HG03196 (cell line): ENCODE results near the gene GNB1.

Experiments used
- ATAC-seq: cut with Tn5 transposase; IDR thresholded peaks from one replicate; pipeline ENCODE4 v1.9.1; 2021; ENCODE audit not compliant: unreplicated experiment

Gene GNB1

GRCh38 chr1:1922956-1923833 lies 32.3 kb upstream of the GNB1 start:
- ATAC-seq, result no peak

- no peak for ATAC-seq
These were observed 31.7 kb upstream of the GNB1 start for GRCh38 chr1:1922702-1922955.

GRCh38 chr1:1921901-1922701 lies 31.2 kb upstream of the GNB1 start:
- ATAC-seq, result no peak

- no peak for ATAC-seq
These were observed 30.6 kb upstream of the GNB1 start for GRCh38 chr1:1921459-1921862.

GRCh38 chr1:1920608-1921458 lies 29.9 kb upstream of the GNB1 start:
- ATAC-seq, result no peak

GRCh38 chr1:1920057-1920607 lies 29.2 kb upstream of the GNB1 start:
- ATAC-seq, result no peak

GRCh38 chr1:1919304-1920056 lies 28.6 kb upstream of the GNB1 start:
- ATAC-seq, result peak; percentile 74

GRCh38 chr1:1918901-1919303 lies 28.0 kb upstream of the GNB1 start, which contains the start of gene TMEM52:
TMEM52 (minus strand) TSS chr1:1919279; CDS start chr1:1919265, 14 bp downstream.
- peak; percentile 12 for ATAC-seq

GRCh38 chr1:1917995-1918900 lies 27.4 kb upstream of the GNB1 start:
- no peak for ATAC-seq

- ATAC-seq, result no peak
These were observed 26.6 kb upstream of the GNB1 start for GRCh38 chr1:1917304-1917976.

- ATAC-seq, result no peak
These were observed 26.0 kb upstream of the GNB1 start for GRCh38 chr1:1916851-1917251.

GRCh38 chr1:1915911-1916840 lies 25.3 kb upstream of the GNB1 start:
- ATAC-seq, result no peak

GRCh38 chr1:1914971-1915692 lies 24.2 kb upstream of the GNB1 start, which contains the start of gene CALML6:
CALML6 (plus strand) TSS chr1:1915260; CDS start chr1:1915281, 21 bp downstream.
- no peak for ATAC-seq

- no peak for ATAC-seq
These were observed 23.4 kb upstream of the GNB1 start for GRCh38 chr1:1914101-1914970.

GRCh38 chr1:1911350-1912041 lies 20.6 kb upstream of the GNB1 start:
- ATAC-seq, result no peak
